ENCODE data around the gene MPO. TPM values are rescaled to one million over a fixed set of nuclear protein-coding genes. Genes with fewer than 3 reads are reported as not detected.
A peak's percentile ranks its signal among the peaks of the same experiment; 100 is the strongest.

MPO gene
- total and polyA plus RNA-seq, 2 of the 8 experiments (the other 6 are each of a cell fraction or from before 2014, with no cell fraction given): 0.06 to 0.74 TPM

GRCh38 chr17:58244963-58245362 is 35.8 kb downstream of the MPO start:
- H2BK15ac ChIP-seq (ENCODE audit: low read length): 0 out of 2 replicates have a peak overlapping the region, but pooled peaks have one; percentile 14
- H2BK5ac ChIP-seq (ENCODE audit: low read depth, low read length): no peak overlapping the region
- no peak overlapping the region for H3K18ac ChIP-seq (ENCODE audit: extremely low read depth, low read length)
- H3K4ac ChIP-seq (replicated peaks; ENCODE audit: insufficient read length, low read depth, low read length): no peak overlapping the region
- DNase-seq (ENCODE audit: low read depth in 1 of 2, low spot score in 2 of 2): no peak
- H4K8ac ChIP-seq (ENCODE audit: extremely low read depth, insufficient read depth, low read length): no peak overlapping the region
- no peak overlapping the region for H2AFZ ChIP-seq (ENCODE audit: low read length)
- no peak overlapping the region for H3K9ac ChIP-seq (replicated peaks in 1 of 4; ENCODE audit: extremely low read depth in 1 of 4, low read depth in 3 of 4, low read length in 3 of 4)
- CTCF ChIA-PET (ENCODE audit: partially characterized antibody): interaction anchor here (0.8 to 1.2 kb wide), 4 partner anchors 10 to 49 kb away, joined by 3 to 5 read pairs (median 4); no protein-coding TSS in a partner anchor
- WGBS, 2 experiments (ENCODE audit: extremely low coverage in 1 of 2, insufficient coverage in 1 of 2, insufficient read length in 1 of 2, insufficient replicate concordance in 2 of 2, low coverage in 1 of 2, low lambda C conversion rate in 2 of 2, missing lambda C conversion rate in 1 of 2): 81% methylated on average over 5 of the region's 6 CpGs; no CpG with 5 or more reads in 1 of the 2 experiments
- H3K79me2 ChIP-seq (ENCODE audit: control insufficient read depth in 1 of 2, insufficient read depth in 2 of 2, low read length in 2 of 2): no peaks in the 10 kb centered on the region
- H3K27me3 ChIP-seq (replicated peaks in 1 of 4; ENCODE audit: control insufficient read depth in 3 of 4, extremely low read depth in 1 of 4, insufficient read depth in 3 of 4, low read length in 3 of 4): peaks cover 19 to 34% (median 33%) of the 10 kb centered on the region in 4 experiments
- no peak overlapping the region for H3K23ac ChIP-seq (ENCODE audit: insufficient read length)
- H3K4me3 ChIP-seq (ENCODE audit: extremely low read depth in 1 of 4, insufficient read depth in 2 of 4, low read depth in 3 of 4, low read length in 4 of 4): no peak overlapping the region
- H3K14ac ChIP-seq (ENCODE audit: insufficient read length): no peak overlapping the region
- H4K91ac ChIP-seq (replicated peaks; ENCODE audit: insufficient read length, low read length): no peak overlapping the region
- H2BK12ac ChIP-seq (ENCODE audit: low read depth, low read length): no peak overlapping the region
- H3K36me3 ChIP-seq (ENCODE audit: control insufficient read depth in 2 of 4, insufficient read depth in 4 of 4, low read length in 3 of 4): no peaks in the 10 kb centered on the region
- no peak for FAIRE-seq
- no peak overlapping the region for H3K56ac ChIP-seq (replicated peaks; ENCODE audit: insufficient read length, low read depth, low read length)
- no peaks in the 10 kb centered on the region for H3K79me1 ChIP-seq (ENCODE audit: low read depth, low read length)
- no peaks in the 10 kb centered on the region for H4K20me1 ChIP-seq (replicated peaks in 1 of 2; ENCODE audit: control insufficient read depth in 1 of 2, insufficient read depth in 2 of 2, low read length in 2 of 2)
- POLR2A ChIA-PET (ENCODE audit: partially characterized antibody): no interaction called here
- H3K27ac ChIP-seq (ENCODE audit: low read depth, low read length): no peak overlapping the region
- H2AK5ac ChIP-seq (ENCODE audit: low read depth, low read length): no peak overlapping the region
- H3K4me1 ChIP-seq (replicated peaks in 1 of 4; ENCODE audit: control insufficient read depth in 3 of 4, insufficient read depth in 4 of 4, low read length in 3 of 4): peaks cover 0 to 10% (median 2%) of the 10 kb centered on the region in 4 experiments; a peak in 5 of 7 replicates
- no peak overlapping the region for H3K4me2 ChIP-seq (ENCODE audit: insufficient read depth in 1 of 2, low read depth in 2 of 2, low read length in 2 of 2)
- no peak overlapping the region for H4K5ac ChIP-seq (ENCODE audit: insufficient read length, low read depth, low read length)
- H3K23me2 ChIP-seq (ENCODE audit: low read depth, low read length): peaks cover 5% of the 10 kb centered on the region; the same call in 1 of the 2 replicates
- peaks cover 2% of the 10 kb centered on the region in 2 experiments; a peak in 3 of 4 replicates for H3K9me3 ChIP-seq (ENCODE audit: insufficient read depth in 2 of 2, low read depth in 1 of 2, low read length in 1 of 2)
- H2BK20ac ChIP-seq (ENCODE audit: low read length): no peak overlapping the region
- H2BK120ac ChIP-seq (replicated peaks; ENCODE audit: low read depth, low read length): no peak overlapping the region
- no peak for TF ChIP-seq MAX (IDR thresholded peaks at IDR 0.05)
- no peak for TF ChIP-seq JUND (IDR thresholded peaks at IDR 0.05; ENCODE audit: low read length)
